HG03442 (cell line): ENCODE data around the gene NUP43.
"Not testable (repeated sequence)": the region's sequence is repeated elsewhere in the genome, so short reads cannot be mapped to it uniquely, and the experiment has no call there.

Experiments
- ATAC-seq: cut with Tn5 transposase; IDR thresholded peaks from one replicate; pipeline ENCODE4 v1.9.1; 2021; ENCODE audit warnings: mild to moderate bottlenecking, moderate library complexity; ENCODE audit not compliant: unreplicated experiment

The NUP43 gene

GRCh38 chr6:149746147-149746946 lies at the start of gene NUP43:
Gene NUP43, minus strand, starts transcription at chr6:149746529. Its CDS starts 34 bp downstream, at chr6:149746495.
- ATAC-seq: peak; percentile 50

GRCh38 chr6:149783551-149783950 lies 37.2 kb upstream of the NUP43 start:
- no peak for ATAC-seq

GRCh38 chr6:149782337-149782736 lies 36.0 kb upstream of the NUP43 start:
- no peak for ATAC-seq

DNA sequence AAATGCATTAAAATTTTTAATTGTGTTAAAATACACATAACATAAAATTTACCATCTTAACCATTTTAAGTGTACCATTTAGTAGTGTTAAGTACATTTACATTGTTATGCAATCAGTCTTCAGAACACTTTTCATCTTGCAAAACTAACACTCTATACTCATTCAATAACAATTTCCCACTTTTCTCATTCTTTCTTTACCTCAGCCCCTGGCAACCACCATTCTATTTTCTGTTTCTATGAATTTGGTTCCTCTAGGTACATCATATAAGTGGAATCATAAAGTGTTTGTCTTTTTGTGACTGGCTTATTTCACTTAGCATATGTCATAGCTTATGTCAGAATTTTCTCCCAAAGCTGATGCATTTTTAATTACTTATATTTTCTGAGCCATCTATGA lies 35.4 kb upstream of the NUP43 start:
- ATAC-seq: no peak

- no peak for ATAC-seq
Measured at GRCh38 chr6:149779644-149779963, 33.3 kb upstream of the NUP43 start.

GRCh38 chr6:149777624-149778023 lies 31.3 kb upstream of the NUP43 start:
- ATAC-seq: no peak

GRCh38 chr6:149771925-149772324 lies 25.6 kb upstream of the NUP43 start:
- ATAC-seq: no peak

- ATAC-seq: no peak
Measured at GRCh38 chr6:149771185-149771584, 24.9 kb upstream of the NUP43 start.

DNA sequence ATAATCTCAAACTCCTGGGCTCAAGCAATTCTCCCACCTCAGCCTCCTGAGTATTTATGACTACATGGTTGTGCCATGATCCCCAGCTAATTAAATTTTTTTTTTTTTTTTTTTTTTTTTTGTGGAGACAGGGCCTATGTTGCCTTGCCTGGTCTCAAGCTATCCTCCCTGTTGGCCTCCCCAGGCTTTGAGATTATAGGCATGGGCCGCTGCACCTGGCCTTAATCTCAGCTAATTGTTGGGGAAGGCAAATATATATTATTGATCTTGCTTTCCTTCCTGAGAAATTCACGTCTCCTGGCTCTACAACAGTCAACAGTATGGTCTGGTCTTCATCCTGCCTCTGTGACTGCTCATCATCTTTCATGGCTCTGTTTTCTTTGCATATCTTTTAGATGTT lies 23.3 kb upstream of the NUP43 start:
- ATAC-seq: no peak

GRCh38 chr6:149766156-149766769 lies 19.9 kb upstream of the NUP43 start:
- no peak for ATAC-seq

DNA sequence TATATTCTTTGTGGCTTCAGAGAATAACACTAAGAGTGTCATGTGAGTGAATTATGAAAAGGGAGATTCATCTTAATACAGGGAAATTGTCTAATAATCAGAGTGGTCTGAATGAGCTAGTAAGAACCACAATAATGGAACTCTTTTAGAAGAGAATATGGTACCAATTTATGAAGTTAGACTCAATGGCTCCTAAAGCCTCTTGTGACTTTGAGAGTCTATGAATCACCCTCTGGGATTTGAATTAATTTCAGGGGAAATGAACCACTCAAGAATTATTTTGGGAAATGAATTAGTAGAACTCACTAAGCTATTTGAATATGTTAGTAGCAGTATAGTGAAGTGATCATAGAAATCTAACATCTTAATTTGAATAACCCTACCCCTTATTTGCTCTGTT lies 17.5 kb upstream of the NUP43 start:
- no peak for ATAC-seq

DNA sequence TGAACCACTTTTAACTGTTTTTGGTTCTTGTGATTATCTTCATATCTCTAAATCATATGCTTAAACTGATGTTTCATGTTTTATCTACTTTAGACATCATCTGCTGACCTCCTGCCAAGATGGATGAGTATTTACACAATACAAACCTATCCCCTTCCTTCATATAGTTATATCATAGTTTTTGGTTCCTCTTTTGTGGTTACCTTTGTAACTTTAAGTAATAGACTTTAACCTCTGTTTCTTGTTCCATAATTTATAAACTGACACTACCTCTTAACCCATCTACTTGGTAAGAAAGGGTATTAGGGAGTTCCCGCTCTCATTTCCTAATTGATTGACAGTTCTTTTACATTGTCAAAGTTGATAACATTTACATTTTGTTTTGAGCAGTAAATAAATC lies 15.1 kb upstream of the NUP43 start:
- ATAC-seq: peak; percentile 97

DNA sequence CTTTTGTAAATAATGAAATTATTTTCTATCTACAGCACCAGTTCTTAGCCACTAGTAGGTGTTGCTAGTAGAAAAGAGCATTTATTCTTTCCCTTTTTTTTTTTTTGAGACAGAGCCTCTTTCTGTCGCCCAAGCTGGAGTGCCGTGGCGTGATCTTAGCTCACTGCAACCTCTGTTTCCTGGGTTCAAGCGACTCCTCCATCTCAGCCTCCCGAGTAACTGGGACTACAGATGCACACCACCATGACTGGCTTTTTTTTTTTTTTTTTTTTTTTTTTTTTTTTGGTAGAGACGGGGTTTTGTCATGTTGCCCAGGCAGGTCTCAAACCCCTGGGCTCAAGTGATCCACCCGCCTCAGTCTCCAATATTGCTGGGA lies 9.9 kb upstream of the NUP43 start:
- no peak for ATAC-seq

GRCh38 chr6:149755300-149756260 lies 9.3 kb upstream of the NUP43 start:
- ATAC-seq: peak; percentile 70

DNA sequence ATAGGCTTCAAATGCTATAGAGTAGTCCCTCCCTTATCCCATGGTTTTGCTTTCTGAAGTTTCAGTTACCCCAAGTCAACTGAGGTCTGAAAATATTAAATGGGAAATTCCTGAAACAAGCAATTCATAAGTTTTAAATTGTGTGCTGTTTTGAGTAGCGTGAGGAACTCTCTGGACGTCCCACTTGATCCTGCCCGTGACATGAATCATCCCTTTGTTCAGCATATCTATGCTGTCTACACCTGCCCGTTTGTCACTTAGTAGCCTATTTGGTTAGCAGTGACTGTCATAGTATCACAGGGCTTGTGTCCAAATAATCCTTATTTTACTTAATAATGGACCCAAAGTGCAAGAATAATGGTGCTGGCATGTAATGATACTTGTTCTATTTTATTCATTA lies 8.2 kb upstream of the NUP43 start:
- ATAC-seq: no peak

DNA sequence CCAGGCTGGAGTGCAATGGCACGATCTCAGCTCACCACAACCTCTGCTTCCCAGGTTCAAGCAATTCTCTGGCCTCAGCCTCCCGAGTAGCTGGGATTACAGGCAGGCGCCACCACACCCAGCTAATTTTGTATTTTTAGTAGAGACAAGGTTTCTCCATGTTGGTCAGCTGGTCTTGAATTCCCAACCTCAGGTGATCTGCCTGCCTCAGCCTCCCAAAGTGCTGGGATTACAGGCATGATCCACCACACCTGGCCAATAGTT lies 7.0 kb upstream of the NUP43 start:
- not testable (repeated sequence) for ATAC-seq

- no peak for ATAC-seq
Measured at GRCh38 chr6:149752600-149753373, 6.5 kb upstream of the NUP43 start.

DNA sequence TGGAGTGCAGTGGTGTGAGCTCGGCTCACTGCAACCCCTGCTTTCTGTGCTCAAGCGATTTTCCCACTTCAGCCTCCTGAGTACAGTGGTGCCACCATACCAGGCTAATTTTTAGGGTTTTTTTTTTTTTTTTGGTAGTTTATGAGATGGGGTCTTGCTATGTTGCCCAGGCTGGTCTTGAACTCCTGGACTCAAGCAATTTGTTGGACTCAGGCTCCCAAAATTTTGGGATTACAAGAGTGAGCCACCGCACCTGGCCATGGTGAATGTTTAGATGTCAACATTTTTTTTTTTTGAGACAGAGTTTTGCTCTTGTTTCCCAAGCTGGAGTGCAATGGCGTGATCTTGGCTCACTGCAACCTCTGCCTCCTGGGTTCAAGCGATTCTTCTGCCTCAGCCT lies 5.6 kb upstream of the NUP43 start:
- ATAC-seq: not testable (repeated sequence)

DNA sequence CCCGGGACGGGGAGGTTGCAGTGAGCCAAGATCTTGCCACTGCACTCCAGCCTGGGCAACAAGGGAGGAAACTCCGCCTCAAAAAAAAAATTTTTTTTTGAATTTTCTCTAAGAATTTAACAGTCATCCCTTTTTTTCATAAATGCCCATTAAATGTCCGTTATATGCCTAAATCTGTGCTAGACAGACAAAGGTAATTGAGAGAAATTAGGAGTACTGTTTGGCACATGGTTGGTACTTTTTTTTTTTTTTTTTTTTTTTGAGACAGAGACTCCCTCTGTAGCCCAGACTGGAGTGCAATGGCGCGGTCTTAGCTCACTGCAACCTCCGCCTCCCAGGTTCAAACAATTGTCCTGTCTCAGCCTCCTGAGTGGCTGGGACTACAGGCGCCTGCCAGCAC lies 4.9 kb upstream of the NUP43 start:
- ATAC-seq: no peak

GRCh38 chr6:149750136-149750609 lies 3.8 kb upstream of the NUP43 start:
- peak; percentile 28 for ATAC-seq

DNA sequence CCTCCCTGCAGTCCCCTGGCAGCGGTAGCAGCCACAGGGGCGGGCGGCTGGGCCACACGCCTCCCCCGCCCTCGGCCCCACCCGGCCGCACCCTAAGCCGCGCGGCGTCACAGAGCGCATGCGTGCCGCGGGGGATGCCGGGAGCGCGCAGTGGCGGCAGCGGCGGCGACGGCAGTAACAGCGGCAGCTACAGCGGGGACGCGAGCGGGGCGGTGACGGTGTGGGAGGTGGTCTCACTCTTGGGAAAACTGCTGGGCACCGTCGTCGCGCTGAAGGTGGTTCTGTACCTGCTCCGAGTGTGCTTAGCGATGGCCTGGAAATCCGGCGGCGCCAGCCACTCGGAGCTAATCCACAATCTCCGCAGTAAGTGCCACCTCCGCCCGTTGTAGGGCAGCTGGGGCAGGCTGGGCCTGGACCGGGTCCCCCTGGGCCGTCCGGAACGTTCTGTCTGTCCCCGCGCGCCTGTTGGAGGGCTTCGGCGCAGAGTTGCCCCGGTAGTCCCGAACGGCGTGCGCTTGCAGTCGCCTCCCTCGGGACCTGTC lies 3.3 kb upstream of the NUP43 start, which contains the start of gene PCMT1:
Gene PCMT1, plus strand, starts transcription at position 148 of the 542 bp plus-strand sequence. Its CDS starts 161 bp downstream, at position 309.
- ATAC-seq: peak; percentile 81
